ENCODE results near the gene NPSR1. TPM values are rescaled to one million over a fixed set of nuclear protein-coding genes. Genes with fewer than 3 reads are reported as not detected.

Gene NPSR1
- total RNA-seq, 2 donors from 2014 or later: not detected

DNA sequence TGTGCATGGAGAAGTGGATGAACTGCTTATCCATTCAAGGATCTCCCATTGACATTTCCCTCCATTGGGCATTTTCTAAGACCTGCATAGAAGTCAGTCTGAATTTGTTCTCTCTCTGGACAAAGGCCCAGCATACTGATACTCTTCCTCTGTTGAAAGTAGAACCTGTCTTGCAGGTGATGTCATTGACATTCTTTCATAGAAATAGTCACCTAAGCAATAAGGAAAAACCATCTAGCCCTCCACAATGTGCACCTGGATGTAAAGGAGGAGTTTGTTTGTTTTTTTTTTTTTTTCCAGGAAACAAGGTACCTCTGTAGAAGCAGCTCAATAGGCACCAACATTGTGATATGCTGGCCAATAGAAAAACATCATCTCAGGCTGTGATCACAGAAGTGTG is 228.8 kb downstream of the NPSR1 start:
- Histone ChIP-seq H3K4me3 (no peak overlapping the region), H3K27ac (no peak overlapping the region), H3K9me3 (no peaks in the 10 kb centered on the region), H3K4me1 (replicated peaks) (no peaks in the 10 kb centered on the region), H3K36me3 (no peaks in the 10 kb centered on the region), H3K27me3 (replicated peaks; ENCODE audit: insufficient read depth) (no peaks in the 10 kb centered on the region)
- intact Hi-C loops (cut with DNase I): no loop called here
- TF ChIP-seq CTCF (IDR thresholded peaks at IDR 0.05) (no peak), POLR2AphosphoS5 (IDR thresholded peaks at IDR 0.05) (no peak), POLR2A (IDR thresholded peaks at IDR 0.05) (no peak)
- no peak for DNase-seq (ENCODE audit: low spot score)

GRCh38 chr7:34889951-34890350 is 231.9 kb downstream of the NPSR1 start:
- Histone ChIP-seq H3K4me1 (replicated peaks) (no peaks in the 10 kb centered on the region), H3K27ac (no peak overlapping the region), H3K27me3 (replicated peaks; ENCODE audit: insufficient read depth) (no peaks in the 10 kb centered on the region), H3K4me3 (no peak overlapping the region), H3K36me3 (no peaks in the 10 kb centered on the region), H3K9me3 (no peaks in the 10 kb centered on the region)
- no peak for TF ChIP-seq POLR2A (IDR thresholded peaks at IDR 0.05)
- TF ChIP-seq POLR2AphosphoS5 (IDR thresholded peaks at IDR 0.05): no peak
- no peak for TF ChIP-seq CTCF (IDR thresholded peaks at IDR 0.05)
- no peak for DNase-seq (ENCODE audit: low spot score)
- WGBS: 95% methylated on average over 1 of the region's 1 CpG
- intact Hi-C loops (cut with DNase I): no loop called here

- no peak overlapping the region for H3K27ac ChIP-seq
- H3K4me1 ChIP-seq (replicated peaks): no peaks in the 10 kb centered on the region
- no peaks in the 10 kb centered on the region for H3K36me3 ChIP-seq
- H3K9me3 ChIP-seq: no peaks in the 10 kb centered on the region
- intact Hi-C loops (cut with DNase I): no loop called here
- TF ChIP-seq POLR2AphosphoS5 (IDR thresholded peaks at IDR 0.05): no peak
- no peak for TF ChIP-seq POLR2A (IDR thresholded peaks at IDR 0.05)
- TF ChIP-seq CTCF (IDR thresholded peaks at IDR 0.05): no peak
- H3K27me3 ChIP-seq (replicated peaks; ENCODE audit: insufficient read depth): no peaks in the 10 kb centered on the region
- no peak for DNase-seq (ENCODE audit: low spot score)
- H3K4me3 ChIP-seq: no peak overlapping the region
Observed at GRCh38 chr7:34895202-34895601, 237.2 kb downstream of the NPSR1 start.

Small RNA genes lying within 50 kb of the gene (small RNA-seq; reads per million reads assigned to genes)
- 0 reads per million in 2 donors for gene RF00322
- 0 reads per million in 2 donors for gene RN7SL132P

Measured in prostate gland (tissue), 2 donors.